ENCODE data around the gene AFF3. TPM values are rescaled to one million over a fixed set of nuclear protein-coding genes. Genes with fewer than 3 reads are reported as not detected.

The AFF3 gene
- total RNA-seq, 1 experiment from 2014 or later = 0.61 TPM

- H3K79me2 ChIP-seq (ENCODE audit: insufficient read depth, low read length) = no peaks in the 10 kb centered on the region
- no TSS peak for BruUV-seq (replicated peaks)
- intact Hi-C loops (cut with micrococcal nuclease) = no loop called here
Measured at GRCh38 chr2:99688699-99689098, 453.7 kb downstream of the AFF3 start.

More at GRCh38 chr2:99688699-99689098, 453.7 kb downstream of the AFF3 start:
- ChIA-PET CTCF (no interaction called here), POLR2A (no interaction called here), RAD21 (ENCODE audit: low non-redundant PET in 1 of 2, low total read pairs in 2 of 2, uncharacterized antibody in 2 of 2, unreplicated experiment in 2 of 2) (no interaction called here)
- Histone ChIP-seq H3K4me3 (replicated peaks in 1 of 2; ENCODE audit: low read depth in 1 of 2, low read length in 2 of 2) (no peak overlapping the region), H3K9me2 (ENCODE audit: insufficient read depth) (no peaks in the 10 kb centered on the region), H3K4me1 (ENCODE audit: control insufficient read depth in 1 of 2, insufficient read depth in 2 of 2, low read length in 2 of 2) (no peaks in the 10 kb centered on the region), H3K36me3 (ENCODE audit: control insufficient read depth in 1 of 2, insufficient read depth in 2 of 2, low read length in 2 of 2) (no peaks in the 10 kb centered on the region), H3K9ac (ENCODE audit: low read length) (no peak overlapping the region), H3K4me2 (ENCODE audit: low read length) (no peak overlapping the region), H3K27me3 (ENCODE audit: insufficient read depth, low read length) (peaks cover 7% of the 10 kb centered on the region; the same call in 1 of the 2 replicates), H2AFZ (ENCODE audit: low read depth, low read length, poor library complexity, severe bottlenecking) (no peak overlapping the region), H4K20me1 (ENCODE audit: insufficient read depth) (no peaks in the 10 kb centered on the region), H3K27ac (ENCODE audit: low read depth, low read length) (no peak overlapping the region), H3K9me3 (ENCODE audit: control insufficient read depth in 1 of 2, insufficient read depth in 1 of 2, low read depth in 1 of 2, low read length in 2 of 2) (no peaks in the 10 kb centered on the region)
- ATAC-seq = no peak
- TF ChIP-seq CTCF (IDR thresholded peaks at IDR 0.05 in 2 of 3, conservative IDR thresholded peaks at IDR 0.05 in 1 of 3; ENCODE audit: borderline replicate concordance in 1 of 3, insufficient read depth in 1 of 3, low read depth in 2 of 3, low read length in 2 of 3) = no peak
- TF ChIP-seq ELF1 (IDR thresholded peaks at IDR 0.05; ENCODE audit: borderline replicate concordance, low read depth) = no peak
- TF ChIP-seq FOSL1 (IDR thresholded peaks at IDR 0.05; ENCODE audit: low read depth) = no peak
- no peak for DNase-seq (ENCODE audit: low read depth, low spot score)

Measured in HCT116 (cell line).